Measurements from ENCODE around the gene DHRSX.

DNA sequence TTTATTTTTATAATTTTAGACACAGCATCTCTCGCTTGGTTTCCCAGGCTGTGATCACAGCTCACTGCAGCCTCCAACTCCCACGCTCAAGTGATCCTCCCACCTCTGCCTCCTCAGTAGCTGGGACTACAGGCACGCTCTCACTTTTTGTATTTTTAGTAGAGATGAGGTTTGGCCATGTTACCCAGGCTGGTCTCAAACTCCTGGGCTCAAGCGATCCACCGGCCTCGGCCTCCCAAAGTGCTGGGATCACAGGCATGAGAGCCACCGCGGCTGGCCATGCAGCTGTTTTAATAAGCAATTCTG lies 39.1 kb downstream of the DHRSX start:
- TF ChIP-seq POLR2A (IDR thresholded peaks at IDR 0.05): no peak
- TF ChIP-seq, protein P1, sequence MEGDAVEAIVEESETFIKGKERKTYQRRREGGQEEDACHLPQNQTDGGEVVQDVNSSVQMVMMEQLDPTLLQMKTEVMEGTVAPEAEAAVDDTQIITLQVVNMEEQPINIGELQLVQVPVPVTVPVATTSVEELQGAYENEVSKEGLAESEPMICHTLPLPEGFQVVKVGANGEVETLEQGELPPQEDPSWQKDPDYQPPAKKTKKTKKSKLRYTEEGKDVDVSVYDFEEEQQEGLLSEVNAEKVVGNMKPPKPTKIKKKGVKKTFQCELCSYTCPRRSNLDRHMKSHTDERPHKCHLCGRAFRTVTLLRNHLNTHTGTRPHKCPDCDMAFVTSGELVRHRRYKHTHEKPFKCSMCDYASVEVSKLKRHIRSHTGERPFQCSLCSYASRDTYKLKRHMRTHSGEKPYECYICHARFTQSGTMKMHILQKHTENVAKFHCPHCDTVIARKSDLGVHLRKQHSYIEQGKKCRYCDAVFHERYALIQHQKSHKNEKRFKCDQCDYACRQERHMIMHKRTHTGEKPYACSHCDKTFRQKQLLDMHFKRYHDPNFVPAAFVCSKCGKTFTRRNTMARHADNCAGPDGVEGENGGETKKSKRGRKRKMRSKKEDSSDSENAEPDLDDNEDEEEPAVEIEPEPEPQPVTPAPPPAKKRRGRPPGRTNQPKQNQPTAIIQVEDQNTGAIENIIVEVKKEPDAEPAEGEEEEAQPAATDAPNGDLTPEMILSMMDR (IDR thresholded peaks at IDR 0.05): no peak

Measured in breast epithelium (tissue), 3 donors.